ENCODE results near the gene TMEM229A. TPM values are rescaled to one million over a fixed set of nuclear protein-coding genes. Genes with fewer than 3 reads are reported as not detected.

The TMEM229A gene
- total and polyA plus RNA-seq, 10 of the 15 experiments (the other 5 are each of a cell fraction or from before 2014, with no cell fraction given): not detected

- Histone ChIP-seq H3K9me3 (replicated peaks; ENCODE audit: control insufficient read depth, insufficient read depth, low read length) (no peaks in the 10 kb centered on the region), H3K27ac (ENCODE audit: control insufficient read depth, insufficient read depth) (no peak overlapping the region), H3K79me2 (ENCODE audit: control insufficient read depth, insufficient read depth, low read length) (no peaks in the 10 kb centered on the region), H3K9ac (ENCODE audit: control insufficient read depth, insufficient read depth, low read length) (no peak overlapping the region), H3K4me1 (ENCODE audit: control insufficient read depth, insufficient read depth, low read length) (no peaks in the 10 kb centered on the region), H3K36me3 (ENCODE audit: control insufficient read depth in 2 of 2, insufficient read depth in 2 of 2, low read length in 1 of 2) (no peaks in the 10 kb centered on the region), H2AFZ (ENCODE audit: control insufficient read depth, low read depth, low read length) (peak overlapping the region; percentile 33; the same call in 1 of the 2 replicates), H3K4me2 (ENCODE audit: control insufficient read depth, insufficient read depth) (peak overlapping the region; percentile 15; the same call in 1 of the 2 replicates), H3K4me3 (no peak overlapping the region), H4K20me1 (ENCODE audit: control insufficient read depth, insufficient read depth) (no peaks in the 10 kb centered on the region), H3K27me3 (replicated peaks in 1 of 2; ENCODE audit: control insufficient read depth in 2 of 2, insufficient read depth in 2 of 2, low read length in 1 of 2) (no peaks in the 10 kb centered on the region)
- ChIA-PET CTCF (no interaction called here), POLR2A (no interaction called here), SMC1A (ENCODE audit: uncharacterized antibody, unreplicated experiment) (no interaction called here), RAD21 (ENCODE audit: unreplicated experiment) (no interaction called here)
- DNase-seq (ENCODE audit: low read depth, low spot score) (peak; percentile 35), ATAC-seq (peak; percentile 100), FAIRE-seq (peak; percentile 88)
- BruUV-seq (replicated peaks): no TSS peak
- WGBS (ENCODE audit: insufficient coverage, insufficient replicate concordance, low lambda C conversion rate, missing lambda C conversion rate): 1% methylated on average over 4 of the region's 4 CpGs
- in situ Hi-C loops (cut with MboI): no loop called here
- intact Hi-C loops (cut with micrococcal nuclease; ENCODE audit: unreplicated experiment): no loop called here
- no peak for TF ChIP-seq E2F8 (IDR thresholded peaks at IDR 0.05; ENCODE audit: low read depth, partially characterized antibody)
- no peak for TF ChIP-seq REST (IDR thresholded peaks at IDR 0.05; ENCODE audit: low read depth, low read length)
- no peak for TF ChIP-seq USF1 (IDR thresholded peaks at IDR 0.05; ENCODE audit: borderline replicate concordance, extremely low read length, insufficient read depth, low read depth, low read length)
- TF ChIP-seq SIN3A (IDR thresholded peaks at IDR 0.05; ENCODE audit: low read depth, low read length): no peak
- TF ChIP-seq MEF2B (IDR thresholded peaks at IDR 0.05; ENCODE audit: partially characterized antibody, poor library complexity, severe bottlenecking): peak; percentile 35
- TF ChIP-seq RCOR1 (conservative IDR thresholded peaks at IDR 0.05; ENCODE audit: low read depth, low read length): no peak
- no peak for TF ChIP-seq ZNF384 (IDR thresholded peaks at IDR 0.05; ENCODE audit: borderline replicate concordance, low read depth, low read length)
- no peak for TF ChIP-seq POU2F2 (IDR thresholded peaks at IDR 0.05; ENCODE audit: borderline replicate concordance, low read depth, low read length)
- no peak for TF ChIP-seq MYB (IDR thresholded peaks at IDR 0.05; ENCODE audit: borderline replicate concordance, low read depth, low read length)
- peak; percentile 42; the same call in 1 of the 2 replicates for TF ChIP-seq BMI1 (IDR thresholded peaks at IDR 0.05; ENCODE audit: borderline replicate concordance)
- TF ChIP-seq YBX1 (IDR thresholded peaks at IDR 0.05): no peak
- TF ChIP-seq GATAD2B (conservative IDR thresholded peaks at IDR 0.05; ENCODE audit: low read depth): no peak
- 0 out of 4 replicates have a peak, but pooled peaks of 1 of the 2 experiments have one; percentile 26 for TF ChIP-seq IKZF2 (IDR thresholded peaks at IDR 0.05)
- peak; percentile 27; the same call in 1 of the 2 replicates for TF ChIP-seq MTA2 (IDR thresholded peaks at IDR 0.05; ENCODE audit: low read depth)
- TF ChIP-seq SREBF2 (IDR thresholded peaks at IDR 0.05; ENCODE audit: low read length): no peak
- no peak for TF ChIP-seq SIX5 (IDR thresholded peaks at IDR 0.05; ENCODE audit: low read depth, low read length, severe bottlenecking)
- no peak for TF ChIP-seq BACH1 (IDR thresholded peaks at IDR 0.05; ENCODE audit: borderline replicate concordance)
- no peak for TF ChIP-seq RB1 (IDR thresholded peaks at IDR 0.05; ENCODE audit: borderline replicate concordance)
- TF ChIP-seq SP1 (IDR thresholded peaks at IDR 0.05; ENCODE audit: low read depth, low read length): no peak
- TF ChIP-seq BCL11A (IDR thresholded peaks at IDR 0.05; ENCODE audit: low read depth, low read length): no peak
Observed at GRCh38 chr7:124059375-124059774, 26.5 kb upstream of the TMEM229A start.
